Measurements from ENCODE around the gene RP2.

- TF ChIP-seq EZH2phosphoT487 (IDR thresholded peaks at IDR 0.05; ENCODE audit: insufficient read depth, low read depth), result no peak
- no peak for TF ChIP-seq EZH2 (IDR thresholded peaks at IDR 0.05; ENCODE audit: insufficient read depth, poor library complexity, severe bottlenecking)
Measured at GRCh38 chrX:46823481-46823880, 13.4 kb upstream of the RP2 start.

Data from GM23248 (cell line).